Stimulated activated CD8-positive, alpha-beta memory T cell treated with anti-CD3 and anti-CD28 coated beads, Interleukin-7, amount 100 ng/mL, for 1 hour (primary cell): Measurements from ENCODE around the gene EHMT1.

Source experiments
- DNase-seq, 2 donors: peaks; one replicate each; pipeline ENCODE4 v3.0.0-alpha.2; 2020; ENCODE audit warnings: low read depth in 2 of 2

The EHMT1 gene

DNA sequence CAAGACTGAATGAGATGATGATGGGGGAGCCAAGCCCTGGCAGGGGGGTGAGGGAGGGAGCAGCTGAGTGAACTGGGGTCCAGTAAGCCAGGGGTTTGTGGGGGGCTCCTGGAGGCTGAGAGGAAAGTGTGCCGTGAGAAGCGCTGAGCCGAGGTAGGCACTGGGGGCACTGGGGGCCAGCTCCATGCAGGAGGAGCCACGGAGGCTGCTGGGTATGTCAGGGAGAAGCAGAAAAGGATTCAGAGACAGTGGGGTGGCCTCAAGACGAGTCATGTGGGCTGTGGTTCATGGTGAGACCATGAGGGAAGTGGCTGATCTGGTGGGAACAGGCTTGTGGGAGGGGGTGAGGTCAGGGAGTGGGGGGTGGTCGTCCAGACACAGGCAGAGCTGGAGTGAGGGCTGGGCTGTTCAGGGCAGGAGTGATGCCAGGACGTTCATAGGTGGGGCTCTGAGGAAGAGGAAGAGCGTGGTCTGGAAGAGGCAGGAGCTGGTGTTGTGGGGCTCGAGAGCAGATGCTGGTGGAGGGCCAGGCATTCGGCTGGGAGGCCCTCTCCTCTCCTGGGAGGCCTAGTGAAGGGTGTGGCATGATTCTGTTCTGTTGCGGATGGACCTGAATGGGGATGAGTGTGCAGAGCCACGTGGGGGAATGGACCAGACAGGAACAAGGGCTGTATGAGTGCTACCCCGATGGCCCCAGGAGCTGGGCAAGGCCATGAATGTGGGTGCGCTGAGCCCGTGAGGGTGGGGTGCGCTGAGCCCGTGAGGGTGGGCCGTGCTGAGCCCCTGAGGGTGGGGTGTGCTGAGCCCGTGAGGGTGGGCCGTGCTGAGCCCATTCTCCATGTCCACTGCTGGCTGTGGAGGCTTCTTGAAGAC is 166.1 kb downstream of the EHMT1 start:
- DNase-seq: no peak

DNA sequence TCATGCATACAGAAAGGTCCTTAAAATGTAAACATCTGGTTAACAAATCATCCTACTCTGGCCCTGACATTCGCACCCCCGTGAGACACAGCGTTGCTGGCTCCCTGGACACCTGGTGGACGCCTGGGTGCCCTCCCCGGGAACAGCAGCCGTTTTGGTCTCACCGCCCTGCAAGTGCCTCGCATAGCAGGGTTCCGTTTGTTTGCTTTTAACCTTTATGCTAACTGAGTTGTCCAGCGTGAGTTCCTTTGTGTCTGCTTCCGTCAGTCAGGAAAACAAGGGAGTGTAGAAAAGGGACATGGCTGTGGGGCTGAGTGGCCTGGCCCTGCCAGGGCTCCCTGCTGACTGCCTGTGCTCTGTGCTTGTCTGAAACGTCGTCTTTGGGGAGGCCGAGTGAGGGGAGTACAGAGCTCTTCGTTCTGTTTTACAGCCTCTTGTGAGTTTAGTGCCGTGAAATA is 166.9 kb downstream of the EHMT1 start:
- no peak for DNase-seq

DNA sequence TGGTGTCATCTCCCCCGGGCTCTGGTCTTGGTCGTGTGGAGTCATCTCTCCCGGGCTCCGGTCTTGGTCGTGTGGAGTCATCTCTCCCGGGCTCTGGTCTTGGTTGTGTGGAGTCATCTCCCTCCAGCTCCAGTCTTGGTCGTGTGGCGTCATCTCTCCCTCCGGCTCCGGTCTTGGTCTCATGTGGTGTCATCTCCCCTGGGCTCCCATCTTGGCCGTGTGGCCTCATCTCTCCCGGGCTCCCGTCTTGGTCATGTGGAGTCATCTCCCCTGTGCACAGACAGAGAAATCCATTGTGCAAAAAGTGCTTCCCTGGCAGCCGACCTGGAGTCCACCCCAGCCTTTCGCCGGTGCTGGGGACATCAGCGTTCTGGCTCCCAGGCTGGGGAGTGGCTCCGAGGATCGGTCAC is 167.7 kb downstream of the EHMT1 start:
- DNase-seq: no peak

DNA sequence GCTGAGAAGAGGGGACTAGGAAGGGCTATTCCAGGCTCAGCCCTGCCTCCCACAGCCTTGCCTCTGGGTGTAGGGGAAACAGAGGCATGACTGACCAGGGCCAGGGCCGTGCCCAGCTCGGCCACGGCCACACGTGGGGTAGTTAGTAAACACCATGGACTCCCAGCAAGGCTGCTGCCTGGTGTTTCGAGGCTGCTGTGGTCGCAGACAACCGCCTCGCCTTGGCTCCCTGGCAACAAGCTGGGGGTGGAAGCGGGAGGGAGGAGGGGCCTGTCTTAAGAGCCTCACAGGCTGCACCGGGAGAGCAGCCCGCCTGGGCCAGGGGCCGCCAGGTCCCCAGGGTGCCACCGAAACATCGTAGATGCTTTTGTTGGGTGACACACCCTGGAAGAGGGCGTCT is 168.6 kb downstream of the EHMT1 start:
- no peak for DNase-seq

DNA sequence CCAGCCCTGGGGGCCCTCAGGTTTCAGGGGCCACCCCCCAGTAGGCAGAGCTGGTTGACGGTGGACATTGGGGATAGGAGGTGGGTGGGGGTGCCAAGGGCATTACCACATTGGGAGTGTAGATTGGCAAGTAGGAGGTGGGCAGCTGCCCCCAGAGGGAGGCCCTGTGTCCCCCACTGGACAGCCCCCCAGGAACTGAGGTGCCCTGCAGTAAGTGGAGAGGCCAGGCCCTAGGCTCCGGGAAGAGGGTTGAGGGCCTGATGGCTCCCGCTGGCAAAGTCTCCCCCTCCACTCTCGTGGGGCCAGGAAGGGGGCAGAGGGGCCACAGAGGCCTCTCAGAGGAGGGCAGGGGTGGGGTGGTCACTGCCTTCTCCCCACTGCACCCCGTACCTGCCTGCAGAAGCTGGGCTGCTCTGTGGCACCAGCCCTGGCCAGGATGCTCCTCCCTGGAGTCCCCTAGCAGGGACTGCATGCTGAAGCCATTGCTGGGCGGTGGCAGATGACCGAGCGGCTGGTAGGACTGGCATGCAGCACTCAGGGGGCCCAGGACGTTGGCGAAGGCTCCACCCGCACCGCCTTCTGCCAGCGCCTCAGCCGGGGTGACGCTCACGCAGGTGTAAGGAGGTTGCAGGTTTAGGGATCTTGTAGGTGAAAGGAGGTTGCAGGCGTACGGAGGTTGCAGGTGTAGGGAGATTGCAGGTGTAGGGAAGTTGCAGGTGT is 169.1 kb downstream of the EHMT1 start:
- no peak for DNase-seq

DNA sequence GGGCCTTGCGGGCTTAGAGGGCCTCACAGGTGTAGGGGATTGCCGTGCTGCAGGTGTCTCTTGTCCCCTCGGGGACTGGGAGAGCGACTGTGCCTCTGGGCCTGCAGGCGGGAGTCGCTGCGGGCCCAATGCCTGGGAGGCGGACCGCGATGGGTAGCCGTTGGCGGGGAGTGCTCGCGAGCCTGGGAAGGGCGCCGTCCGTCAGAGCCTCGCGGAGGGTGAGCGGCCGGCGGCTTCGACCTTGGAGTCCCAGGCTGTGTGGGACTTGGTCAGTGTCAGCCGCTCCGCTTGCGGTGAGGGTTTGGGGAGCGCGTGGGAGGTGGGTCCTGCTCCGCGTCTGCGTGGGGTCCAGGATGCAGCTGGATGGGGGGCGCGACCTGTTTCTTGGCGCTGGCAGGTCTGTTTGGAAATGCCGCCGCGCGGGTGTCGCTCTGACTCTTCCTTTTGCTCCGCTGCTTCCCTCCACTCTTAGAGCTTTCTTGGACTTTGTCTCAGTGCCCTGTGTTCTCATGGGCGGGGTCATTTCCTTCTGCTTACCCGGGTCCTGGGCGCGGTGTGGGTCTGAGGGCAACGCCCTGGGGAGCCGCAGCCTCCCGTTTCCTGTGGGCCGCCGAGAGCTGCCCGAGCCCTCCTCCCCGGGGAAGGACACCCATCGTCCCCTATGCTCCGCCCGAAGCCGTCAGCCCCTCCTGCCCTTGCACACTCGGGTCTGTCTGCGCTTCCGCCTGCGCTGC is 169.9 kb downstream of the EHMT1 start:
- DNase-seq: no peak

DNA sequence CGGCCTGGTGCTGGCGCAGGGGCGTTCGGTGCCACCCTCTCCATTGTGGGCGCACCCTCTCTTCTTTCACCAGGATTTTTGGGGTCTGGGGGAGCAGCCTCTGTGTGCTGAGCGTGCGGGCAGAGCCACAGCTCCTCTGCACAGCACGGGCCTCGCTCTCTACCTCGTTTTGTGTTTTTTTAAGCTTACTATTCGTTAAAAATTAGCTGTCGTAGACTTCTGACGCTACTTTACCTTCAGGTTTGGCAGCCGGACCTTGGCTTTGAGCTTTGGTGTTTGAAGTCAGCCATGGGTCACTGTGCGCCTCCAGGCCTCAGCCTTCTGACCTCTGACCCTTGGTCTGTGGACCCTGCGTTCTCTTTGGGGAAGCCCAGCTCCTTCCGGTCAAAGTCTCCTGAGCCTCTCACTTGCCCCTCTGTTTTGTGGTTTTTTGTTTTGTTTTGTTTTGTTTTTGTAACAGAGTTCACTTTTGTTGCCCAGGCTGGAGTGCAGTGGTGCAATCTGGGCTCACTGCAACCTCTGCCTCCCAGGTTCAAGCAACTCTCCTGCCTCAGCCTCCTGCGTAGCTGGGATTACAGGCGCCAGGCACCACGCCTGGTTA is 170.6 kb downstream of the EHMT1 start:
- DNase-seq: no peak

DNA sequence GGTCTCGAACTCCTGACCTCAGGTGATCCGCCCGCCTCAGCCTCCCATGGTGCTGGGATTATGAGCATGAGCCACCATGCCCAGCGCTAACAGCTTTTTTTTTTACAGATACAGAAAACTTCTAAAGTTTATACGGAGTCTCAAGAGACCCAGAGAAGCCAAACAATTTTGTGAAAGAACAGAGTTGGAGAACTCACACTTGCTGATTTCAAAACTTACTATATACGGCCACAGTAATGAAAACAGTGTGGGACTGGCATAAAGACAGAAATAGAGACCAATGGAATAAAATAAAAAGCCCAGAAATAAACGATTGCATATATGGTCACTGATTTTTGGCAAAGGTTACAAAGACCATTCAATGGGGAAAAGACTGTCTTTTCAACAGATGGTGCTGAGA is 173.1 kb downstream of the EHMT1 start:
- no peak for DNase-seq

DNA sequence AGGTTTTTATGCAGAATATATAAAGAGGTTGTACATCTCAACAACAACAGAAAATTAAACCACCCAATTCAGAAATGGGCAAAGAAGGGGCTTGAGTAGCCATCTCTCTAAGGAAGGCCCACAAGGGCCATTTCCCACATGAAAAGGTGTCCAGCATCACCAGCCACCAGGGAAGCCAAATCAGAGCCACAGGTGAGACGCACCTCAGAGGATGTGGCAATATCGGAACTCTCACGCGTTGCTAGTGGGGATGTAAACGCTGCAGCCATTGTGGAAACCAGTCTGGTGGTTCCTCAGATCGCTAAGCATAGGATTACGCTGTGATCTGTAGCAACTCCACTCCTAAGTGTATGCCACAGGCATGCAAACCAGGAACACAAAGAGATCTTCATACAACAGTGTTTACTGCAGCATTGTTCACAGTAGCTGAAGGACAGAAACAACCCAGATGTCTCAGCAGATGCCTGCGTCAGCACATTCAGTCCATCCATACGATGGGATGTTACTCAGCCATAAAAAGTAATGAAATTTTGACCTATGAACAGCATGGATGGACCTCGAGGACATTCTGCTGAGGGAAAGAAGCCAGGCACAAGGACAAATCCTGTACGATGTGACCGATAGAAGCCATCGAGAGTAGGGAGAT is 174.5 kb downstream of the EHMT1 start:
- no peak for DNase-seq

DNA sequence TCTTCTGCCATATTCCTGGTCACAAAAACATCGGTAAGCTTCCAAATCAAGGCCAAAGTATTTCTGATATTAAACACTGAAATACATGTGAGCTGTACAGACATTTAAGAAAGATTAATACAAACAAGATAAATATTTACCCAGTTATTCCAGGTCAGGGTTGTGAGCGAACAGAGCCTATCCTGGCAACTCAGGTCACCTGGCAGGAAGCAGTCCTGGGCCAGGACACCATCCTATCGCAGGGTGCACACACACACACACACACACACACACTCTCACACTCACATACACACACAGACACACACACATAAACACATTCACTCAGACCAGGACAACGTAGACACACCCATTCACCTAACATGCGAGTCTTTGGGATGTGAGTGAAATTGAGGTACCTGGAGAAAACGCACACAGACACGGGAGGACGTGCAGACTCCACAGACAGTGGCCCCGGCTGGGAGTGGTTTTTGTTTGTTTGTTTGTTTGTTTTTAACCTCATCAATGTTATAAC is 176.4 kb downstream of the EHMT1 start:
- no peak for DNase-seq

DNA sequence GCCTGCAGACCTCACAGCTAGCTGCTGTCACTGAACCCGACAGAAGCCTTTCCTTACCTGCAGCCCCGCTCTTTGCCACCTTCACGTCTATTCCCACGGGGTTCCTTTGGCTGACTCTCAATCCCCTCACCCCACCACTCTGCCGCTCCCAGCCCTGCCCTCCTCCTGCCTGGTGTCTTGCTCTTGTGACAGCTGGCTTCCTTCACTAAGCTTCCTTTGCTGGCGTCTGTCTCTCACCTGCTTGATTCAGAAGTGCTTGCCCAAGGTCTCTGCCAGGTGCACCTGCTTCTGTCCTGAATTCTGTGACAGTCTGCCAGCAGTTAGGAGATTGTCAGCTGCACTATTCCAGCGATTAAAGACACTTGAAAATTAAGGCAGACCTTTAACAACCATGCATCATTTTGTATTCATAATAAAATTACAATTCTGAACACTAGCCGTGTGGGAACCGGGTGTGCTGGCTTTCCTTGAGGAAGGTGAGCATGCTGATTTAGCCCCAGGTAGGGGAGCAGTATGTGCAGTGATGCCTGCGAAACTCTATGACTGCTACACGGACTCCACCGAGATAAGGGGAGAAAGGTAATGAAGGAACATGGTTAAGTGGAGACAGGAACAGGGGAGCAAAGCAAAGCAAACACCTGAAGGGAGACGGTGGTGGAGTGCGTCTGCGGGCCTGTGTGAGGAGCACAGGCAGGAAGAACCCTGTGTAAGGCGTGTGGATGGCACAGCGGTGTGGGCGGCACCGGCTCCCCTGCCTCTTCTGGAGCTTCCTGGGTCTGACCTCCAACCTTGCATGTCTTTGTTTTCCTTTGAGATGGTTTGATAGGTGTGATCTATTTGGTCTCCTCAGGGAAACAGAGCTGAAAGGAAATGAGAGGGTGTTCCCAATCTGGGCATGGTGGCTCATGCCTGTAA is 178.7 kb downstream of the EHMT1 start:
- DNase-seq: no peak

DNA sequence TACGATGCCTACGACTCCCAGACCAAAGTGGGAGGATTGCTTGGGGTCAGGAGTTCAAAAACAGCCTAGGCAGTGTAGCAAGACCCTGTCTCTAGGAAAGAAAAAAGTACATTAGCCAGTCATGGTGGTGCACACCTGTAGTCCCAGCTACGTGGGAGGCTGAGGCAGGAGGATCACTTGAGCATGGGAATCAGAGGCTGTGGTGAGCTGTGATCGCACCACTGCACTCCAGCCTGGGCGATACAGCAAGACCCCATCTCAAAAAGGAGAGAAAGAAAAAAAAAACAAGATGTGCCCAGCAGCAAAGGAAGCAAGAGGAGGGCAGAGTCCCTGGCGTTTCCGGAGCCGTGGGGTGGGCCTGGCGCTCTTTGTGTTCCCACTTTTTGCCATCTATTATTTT is 179.3 kb downstream of the EHMT1 start:
- DNase-seq: no peak

DNA sequence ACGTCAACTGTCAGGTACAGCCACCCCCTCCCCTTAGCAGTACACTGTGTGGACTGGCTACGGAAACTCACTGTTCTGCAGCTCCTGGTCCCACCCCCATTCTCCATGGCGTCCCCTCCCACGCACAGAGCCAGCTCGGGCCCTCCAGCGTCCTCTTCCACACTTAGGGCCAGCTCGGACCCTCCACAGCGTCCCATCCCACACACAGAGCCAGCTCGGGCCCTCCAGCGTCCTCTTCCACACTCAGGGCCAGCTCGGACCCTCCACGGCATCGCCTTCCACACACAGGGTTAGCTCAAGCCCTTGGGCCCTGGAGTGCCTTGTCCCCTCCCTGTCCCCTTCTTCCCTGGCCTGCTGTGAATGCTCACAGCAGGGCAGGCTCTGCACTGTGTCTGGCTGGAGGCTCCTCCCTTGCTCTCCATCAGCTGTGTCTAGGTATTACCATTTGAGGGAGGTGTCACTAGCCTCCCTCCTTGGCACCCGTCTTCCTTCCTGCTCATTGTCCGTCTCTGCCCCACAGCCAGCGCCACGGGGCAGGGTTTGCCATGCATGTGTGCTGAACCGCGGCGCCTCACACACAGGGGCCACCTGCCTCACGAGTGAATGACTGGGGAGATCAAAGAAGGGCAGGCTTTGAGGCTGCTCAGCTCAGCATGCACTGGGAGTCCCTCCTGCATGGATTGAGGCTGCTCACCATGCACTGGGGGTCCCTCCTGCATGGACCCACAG is 180.3 kb downstream of the EHMT1 start:
- no peak for DNase-seq

DNA sequence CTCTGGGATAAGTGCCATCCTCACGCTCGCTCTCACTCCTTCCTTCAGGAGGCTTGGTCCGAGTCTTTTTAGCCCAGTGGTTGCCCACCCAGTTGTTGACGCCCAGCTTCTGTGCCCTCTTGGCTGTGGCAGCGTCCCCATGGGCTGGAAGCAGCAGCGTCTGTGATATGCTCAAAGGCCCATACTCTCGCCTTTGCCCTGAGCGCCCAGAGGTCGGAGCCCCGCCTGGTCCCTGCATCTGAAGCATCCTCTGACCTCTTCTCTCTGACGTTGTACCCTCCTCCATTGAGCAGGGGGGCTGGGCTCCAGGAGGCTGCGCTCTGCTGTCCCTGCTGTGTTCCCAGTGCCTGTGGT is 180.8 kb downstream of the EHMT1 start:
- no peak for DNase-seq

DNA sequence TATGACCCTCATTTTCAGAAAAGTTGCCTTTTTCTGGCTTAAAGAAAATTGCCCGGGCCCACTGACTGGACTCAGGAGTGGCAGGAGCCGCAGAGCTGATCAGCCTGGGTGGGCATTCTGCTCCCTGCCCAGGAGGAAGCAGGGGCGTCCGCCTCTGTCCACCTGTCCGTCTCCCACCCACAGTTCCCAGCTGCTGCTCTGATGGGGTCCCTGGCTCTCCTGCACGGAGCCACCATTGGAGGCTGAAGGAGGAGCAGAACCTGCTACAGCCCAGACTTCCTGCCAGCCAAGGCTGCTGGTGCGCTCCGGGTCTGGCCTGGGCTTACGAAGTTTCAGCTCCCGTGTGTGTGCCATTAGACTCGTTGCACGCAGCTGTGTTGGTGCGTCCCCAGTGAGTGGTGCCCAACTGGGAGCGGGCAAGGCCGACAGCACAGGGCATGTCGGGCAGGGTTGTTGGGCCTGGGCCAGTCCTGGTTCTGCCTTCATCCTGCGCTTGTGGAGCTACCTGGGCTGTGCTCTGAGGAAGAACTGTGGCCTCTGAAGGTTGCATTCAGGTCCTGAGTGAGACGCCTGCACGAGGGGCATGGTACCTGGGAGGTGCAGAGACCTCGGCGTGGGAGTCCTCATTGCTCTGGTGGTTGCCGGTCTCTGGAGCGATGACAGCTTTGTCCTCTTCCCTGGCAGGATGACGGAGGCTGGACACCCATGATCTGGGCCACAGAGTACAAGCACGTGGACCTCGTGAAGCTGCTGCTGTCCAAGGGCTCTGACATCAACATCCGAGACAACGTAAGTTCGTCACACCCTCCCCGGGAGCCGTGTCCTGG is 181.6 kb downstream of the EHMT1 start:
- DNase-seq: no peak

DNA sequence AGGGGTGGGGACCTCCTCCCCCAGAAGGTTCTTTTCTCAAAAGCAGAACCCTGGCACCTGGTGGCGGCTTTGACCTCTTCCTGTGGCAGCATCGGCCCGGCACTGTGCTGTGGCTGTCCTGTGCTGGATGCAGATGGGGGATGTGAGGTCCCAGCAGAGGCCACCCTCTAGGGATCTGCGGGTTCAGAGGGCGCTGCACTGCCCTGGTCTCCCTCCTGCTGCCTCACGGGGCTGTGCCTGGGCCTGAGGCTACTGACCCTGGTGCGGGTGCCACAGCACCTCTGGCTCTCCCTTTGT is 182.2 kb downstream of the EHMT1 start:
- no peak for DNase-seq

DNA sequence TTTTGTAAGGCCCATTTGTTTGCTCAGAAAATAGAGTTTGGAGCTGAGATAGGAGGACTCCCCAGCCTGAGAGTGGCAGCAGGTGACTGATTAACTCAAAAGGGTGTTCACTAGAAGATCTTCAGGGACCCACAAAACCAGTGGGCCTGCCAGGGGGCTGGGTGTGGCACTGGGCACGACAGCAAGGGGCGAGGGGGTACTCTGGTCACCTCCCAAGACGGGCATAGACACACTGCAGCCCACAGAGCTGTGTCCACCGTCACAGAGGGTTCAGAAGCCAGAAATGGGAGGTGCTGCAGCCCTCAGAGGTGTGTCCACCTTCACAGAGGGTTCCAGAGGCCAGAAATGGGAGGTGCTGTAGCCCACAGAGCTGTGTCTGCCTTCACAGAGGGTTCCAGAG is 183.2 kb downstream of the EHMT1 start:
- DNase-seq: no peak

DNA sequence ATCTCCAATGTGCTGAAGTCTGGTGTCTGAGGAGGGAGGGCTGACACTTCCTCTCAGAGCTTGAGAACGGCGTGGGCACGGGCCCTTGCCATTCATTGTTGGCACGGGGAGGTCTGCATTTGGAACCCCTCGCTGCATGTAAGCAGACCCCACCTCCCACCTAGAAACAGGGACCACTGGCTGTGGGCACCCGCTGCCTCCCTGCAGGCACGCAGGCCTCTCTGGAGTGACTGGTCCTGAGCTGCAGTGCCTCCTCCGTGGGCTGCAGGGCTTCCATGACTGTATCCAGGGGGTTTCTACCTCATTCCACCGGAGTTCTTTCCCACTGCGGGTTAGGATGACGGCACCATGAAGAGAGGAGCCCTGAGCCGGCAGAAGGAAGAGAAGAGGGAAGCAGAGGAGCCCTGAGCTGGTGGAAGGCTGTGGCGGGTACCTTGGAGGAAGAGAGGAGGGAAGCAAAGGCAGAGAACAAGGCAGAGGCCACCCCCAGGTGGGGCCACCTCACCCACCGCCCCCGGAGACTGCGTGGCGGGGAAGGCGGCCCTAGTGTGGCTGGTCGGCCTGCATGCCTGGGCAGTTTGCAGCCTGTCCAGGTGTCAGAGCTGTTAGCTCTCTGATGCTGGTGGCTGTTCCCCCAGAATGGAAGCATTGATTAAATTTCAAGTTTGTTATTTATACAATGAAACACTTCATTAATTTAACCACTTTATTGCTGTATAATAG is 183.9 kb downstream of the EHMT1 start:
- DNase-seq: no peak
